Central memory CD8-positive, alpha-beta T cell (primary cell): Measurements from ENCODE around the gene FAHD1.

Experiments
- ATAC-seq: fragments of 150-1000 bp; cut with Tn5 transposase; replicated peaks from 2 replicates; pipeline ENCODE4 v1.10.0; 2022; ENCODE audit warnings: mild to moderate bottlenecking, moderate FRiP score, moderate number of reproducible peaks; ENCODE audit not compliant: poor library complexity, severe bottlenecking; ENCODE audit errors: extremely low read depth
- DNase-seq, 2 donors: peaks; one replicate each; pipeline ENCODE4 v3.0.0; 2021; ENCODE audit warnings: low spot score in 2 of 2
- H3K27ac Mint-ChIP-seq: one replicate; pipeline ENCODE4 v1.8.0; 2022; ENCODE audit warnings: low read depth, mild to moderate bottlenecking, moderate library complexity, mixed read lengths
- H3K27me3 Mint-ChIP-seq: one replicate; pipeline ENCODE4 v1.8.0; 2022; ENCODE audit warnings: mixed read lengths
- H3K36me3 Mint-ChIP-seq: one replicate; pipeline ENCODE4 v1.8.0; 2022; ENCODE audit warnings: mild to moderate bottlenecking, moderate library complexity, mixed read lengths; ENCODE audit not compliant: insufficient read depth
- H3K4me1 Mint-ChIP-seq: one replicate; pipeline ENCODE4 v1.8.0; 2022; ENCODE audit warnings: mixed read lengths
- H3K4me3 Mint-ChIP-seq: one replicate; pipeline ENCODE4 v1.8.0; 2022; ENCODE audit warnings: mild to moderate bottlenecking, moderate library complexity, mixed read lengths
- H3K9me3 Mint-ChIP-seq: one replicate; pipeline ENCODE4 v1.8.0; 2022; ENCODE audit warnings: mixed read lengths

The FAHD1 gene

DNA sequence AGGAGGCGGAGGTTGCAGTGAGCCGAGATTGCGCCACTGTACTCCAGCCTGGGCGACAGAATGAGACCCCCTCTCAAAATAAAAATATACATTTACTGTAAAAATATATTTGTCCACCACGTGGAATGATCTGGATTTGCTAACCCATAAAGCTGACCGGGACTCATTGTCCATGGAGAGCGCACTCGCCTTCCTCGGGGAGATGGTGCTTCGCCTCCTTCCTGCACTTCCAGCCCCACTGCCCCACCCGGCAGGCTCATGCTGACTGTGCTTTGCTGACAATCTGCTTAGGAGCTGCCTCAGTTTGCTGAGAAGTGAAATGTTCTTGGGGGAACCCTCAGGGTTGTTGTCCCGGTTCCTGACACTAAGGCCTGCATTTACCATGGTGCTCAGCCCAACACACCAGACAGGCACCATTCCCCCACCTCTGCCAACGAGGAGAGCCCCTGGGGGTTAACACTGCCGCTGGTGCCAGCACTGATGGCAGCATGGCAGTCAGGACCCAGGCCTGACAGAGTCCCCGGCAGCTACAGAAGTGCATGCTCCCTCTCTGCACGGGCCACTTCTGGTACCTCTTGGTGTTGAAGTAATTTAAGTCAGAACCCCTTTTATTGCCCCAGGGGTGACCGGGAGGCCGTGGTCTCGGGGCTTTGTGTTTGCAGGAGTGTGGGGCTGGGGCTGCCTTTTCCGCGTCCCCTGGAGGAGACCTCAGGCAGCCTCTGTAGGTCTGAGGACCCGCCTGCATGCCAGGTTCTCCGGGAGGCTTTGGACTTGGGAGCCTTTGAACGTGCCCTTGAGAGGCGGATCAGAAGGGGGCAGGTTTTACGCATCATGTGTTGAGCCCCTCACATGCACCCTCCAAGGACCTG is 41.8 kb upstream of the FAHD1 start:
- peaks cover 14% of the 10 kb centered on the region for H3K36me3 Mint-ChIP-seq
- peaks cover 29% of the 10 kb centered on the region for H3K4me1 Mint-ChIP-seq
- no peaks in the 10 kb centered on the region for H3K9me3 Mint-ChIP-seq
- no peak for DNase-seq
- no peaks in the 10 kb centered on the region for H3K27me3 Mint-ChIP-seq
- H3K4me3 Mint-ChIP-seq: peak overlapping the region; percentile 54
- H3K27ac Mint-ChIP-seq: no peak overlapping the region
- no peak for ATAC-seq

DNA sequence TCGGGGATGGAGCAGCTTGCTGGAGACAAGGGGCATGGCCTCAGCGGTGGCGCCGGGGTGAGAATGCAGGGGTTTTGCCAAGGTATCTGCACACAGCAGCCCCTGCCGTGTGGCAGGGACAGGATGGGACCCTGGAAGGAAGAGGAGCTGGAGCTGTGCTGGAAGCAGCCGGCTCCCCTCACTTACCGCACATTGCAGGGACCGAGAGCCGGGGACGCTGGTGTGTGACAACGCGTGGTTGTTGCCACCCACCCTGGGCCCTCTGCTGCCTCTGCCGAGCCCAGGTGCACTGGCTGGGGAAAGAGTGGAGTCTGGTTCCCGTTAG is 41.2 kb upstream of the FAHD1 start:
- ATAC-seq: no peak
- H3K27me3 Mint-ChIP-seq: no peaks in the 10 kb centered on the region
- H3K36me3 Mint-ChIP-seq: peaks cover 14% of the 10 kb centered on the region
- no peak for DNase-seq
- no peak overlapping the region for H3K4me3 Mint-ChIP-seq
- H3K4me1 Mint-ChIP-seq: peaks cover 29% of the 10 kb centered on the region
- no peak overlapping the region for H3K27ac Mint-ChIP-seq
- H3K9me3 Mint-ChIP-seq: no peaks in the 10 kb centered on the region

DNA sequence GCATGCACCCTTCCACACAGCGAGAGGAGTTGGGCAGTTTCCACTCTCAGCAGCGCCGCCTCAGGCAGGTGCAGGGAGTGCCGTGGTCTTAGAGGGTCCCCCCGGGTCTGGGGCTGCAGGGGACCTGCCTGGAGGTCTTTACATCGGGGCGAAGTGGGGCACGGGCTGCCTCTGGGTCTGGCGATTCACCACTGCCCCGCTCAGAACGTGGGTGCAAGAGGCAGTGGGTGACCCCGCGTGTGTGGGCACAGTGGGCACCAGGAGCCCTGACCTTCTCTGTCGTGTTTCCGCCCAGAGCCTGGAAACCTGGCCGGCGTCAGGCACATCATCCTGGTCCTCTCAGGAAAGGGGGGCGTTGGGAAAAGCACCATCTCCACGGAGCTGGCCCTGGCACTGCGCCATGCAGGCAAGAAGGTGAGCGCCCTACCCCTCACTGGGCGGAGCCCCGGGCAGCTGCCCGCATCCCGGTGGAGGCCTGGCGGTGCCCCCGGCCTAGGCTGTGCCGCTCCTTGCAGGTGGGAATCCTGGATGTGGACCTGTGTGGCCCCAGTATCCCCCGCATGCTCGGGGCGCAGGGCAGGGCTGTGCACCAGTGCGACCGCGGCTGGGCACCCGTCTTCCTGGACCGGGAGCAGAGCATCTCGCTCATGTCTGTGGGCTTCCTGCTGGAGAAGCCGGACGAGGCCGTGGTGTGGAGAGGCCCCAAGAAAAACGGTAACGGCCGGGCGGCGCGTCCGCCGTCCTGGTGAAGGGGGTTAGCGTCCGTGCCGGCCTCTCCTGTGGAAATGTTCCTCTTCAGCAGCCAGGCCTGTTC is 40.6 kb upstream of the FAHD1 start:
- peaks cover 14% of the 10 kb centered on the region for H3K36me3 Mint-ChIP-seq
- DNase-seq (no peak), ATAC-seq (no peak)
- no peak overlapping the region for H3K4me3 Mint-ChIP-seq
- H3K27ac Mint-ChIP-seq: no peak overlapping the region
- H3K4me1 Mint-ChIP-seq: peaks cover 25% of the 10 kb centered on the region
- no peaks in the 10 kb centered on the region for H3K27me3 Mint-ChIP-seq
- H3K9me3 Mint-ChIP-seq: no peaks in the 10 kb centered on the region

DNA sequence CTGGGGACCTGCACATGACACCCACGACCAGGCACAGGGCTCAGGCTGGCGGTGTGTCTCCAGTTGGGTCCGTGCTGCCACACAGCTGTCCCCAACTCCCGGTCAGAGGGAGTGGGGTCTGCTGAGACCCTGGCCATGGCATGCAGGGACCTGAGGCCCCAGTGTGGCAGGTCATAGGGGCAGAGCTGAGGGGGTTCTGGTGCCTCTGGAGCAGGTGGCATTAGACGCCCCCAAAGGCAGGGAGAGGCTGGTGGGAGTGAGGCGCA is 40.0 kb upstream of the FAHD1 start:
- Mint-ChIP-seq H3K27ac (no peak overlapping the region), H3K4me1 (peaks cover 19% of the 10 kb centered on the region), H3K9me3 (no peaks in the 10 kb centered on the region), H3K27me3 (no peaks in the 10 kb centered on the region), H3K4me3 (no peak overlapping the region), H3K36me3 (peaks cover 12% of the 10 kb centered on the region)
- DNase-seq (no peak), ATAC-seq (no peak)

DNA sequence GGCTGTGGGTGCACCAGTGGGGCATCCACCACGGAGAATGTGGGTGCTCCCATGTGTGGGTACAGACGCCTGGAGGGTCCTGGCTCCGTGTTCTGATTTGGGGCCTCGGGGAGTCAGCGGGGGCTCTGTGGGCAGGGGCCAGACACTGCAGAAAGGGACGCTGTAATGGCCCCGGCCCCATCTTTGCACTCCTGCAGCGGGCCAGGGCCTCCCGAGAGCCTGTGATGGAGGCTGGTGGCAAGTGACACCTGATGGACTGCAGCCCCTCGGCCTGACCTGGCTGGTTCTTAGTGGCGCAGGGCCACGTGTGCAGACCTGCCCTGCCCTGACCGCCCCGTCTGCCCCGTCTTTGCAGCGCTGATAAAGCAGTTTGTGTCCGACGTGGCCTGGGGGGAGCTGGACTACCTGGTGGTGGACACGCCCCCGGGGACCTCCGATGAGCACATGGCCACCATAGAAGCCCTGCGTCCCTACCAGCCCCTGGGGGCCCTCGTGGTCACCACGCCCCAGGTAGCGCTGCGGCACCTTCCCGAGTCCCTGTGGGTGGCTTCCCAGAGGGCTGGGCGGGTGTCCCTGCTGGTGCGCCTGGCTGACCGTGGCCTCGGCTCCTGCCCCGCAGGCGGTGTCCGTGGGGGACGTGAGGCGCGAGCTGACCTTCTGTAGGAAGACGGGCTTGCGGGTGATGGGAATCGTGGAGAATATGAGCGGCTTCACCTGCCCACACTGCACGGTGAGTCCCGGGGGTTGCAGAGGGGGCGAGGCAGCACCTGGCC is 39.5 kb upstream of the FAHD1 start:
- DNase-seq: no peak
- H3K27me3 Mint-ChIP-seq: no peaks in the 10 kb centered on the region
- H3K9me3 Mint-ChIP-seq: no peaks in the 10 kb centered on the region
- peaks cover 10% of the 10 kb centered on the region for H3K36me3 Mint-ChIP-seq
- H3K4me3 Mint-ChIP-seq: no peak overlapping the region
- no peak for ATAC-seq
- H3K27ac Mint-ChIP-seq: no peak overlapping the region
- peaks cover 18% of the 10 kb centered on the region for H3K4me1 Mint-ChIP-seq

DNA sequence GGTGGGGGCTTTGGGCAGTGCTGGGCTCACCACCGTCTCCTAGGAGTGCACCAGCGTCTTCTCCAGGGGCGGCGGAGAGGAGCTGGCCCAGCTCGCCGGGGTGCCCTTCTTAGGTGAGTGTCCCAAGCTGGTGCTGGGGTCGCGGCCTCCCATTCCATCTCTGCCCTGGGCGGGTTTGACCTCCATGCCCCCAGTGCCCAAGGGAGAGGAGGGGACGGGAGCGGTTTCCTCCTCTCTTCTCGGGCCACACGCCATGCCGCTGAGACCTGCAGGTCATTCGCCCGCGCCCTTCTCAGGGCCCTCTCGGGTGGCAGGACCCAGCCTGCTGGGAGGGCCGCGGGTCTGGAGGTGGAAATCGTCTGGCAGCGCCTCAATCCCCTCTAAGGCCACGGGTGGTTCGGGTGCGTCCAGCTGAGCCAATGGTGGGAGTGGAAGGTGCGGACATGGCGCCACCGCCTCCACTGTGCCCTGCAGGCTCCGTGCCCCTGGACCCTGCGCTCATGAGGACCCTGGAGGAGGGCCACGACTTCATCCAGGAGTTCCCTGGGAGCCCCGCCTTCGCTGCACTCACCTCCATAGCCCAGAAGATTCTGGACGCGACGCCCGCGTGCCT is 38.8 kb upstream of the FAHD1 start:
- no peak for ATAC-seq
- Mint-ChIP-seq H3K27ac (no peak overlapping the region), H3K4me3 (no peak overlapping the region), H3K4me1 (peaks cover 16% of the 10 kb centered on the region), H3K9me3 (no peaks in the 10 kb centered on the region), H3K27me3 (no peaks in the 10 kb centered on the region), H3K36me3 (peaks cover 7% of the 10 kb centered on the region)
- no peak for DNase-seq

DNA sequence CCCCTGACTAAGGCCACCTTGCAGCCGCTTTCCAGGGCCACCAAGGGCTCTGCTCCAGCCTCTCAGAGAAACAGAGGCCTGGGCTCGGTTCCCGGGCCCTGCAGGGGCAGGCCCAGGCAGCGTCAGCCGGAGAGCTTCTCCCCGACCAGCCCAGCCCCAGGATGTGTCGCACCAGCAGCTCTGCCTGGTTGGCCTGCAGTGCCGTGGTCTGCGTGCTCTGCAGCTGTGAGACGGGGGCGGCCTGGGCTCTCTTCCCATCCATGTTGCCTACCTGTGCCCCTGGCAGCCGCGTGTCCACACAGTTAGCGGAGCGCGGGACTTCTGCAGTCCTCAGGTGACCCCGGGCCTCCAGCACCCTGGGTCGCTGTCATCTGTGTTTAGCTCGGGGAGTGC is 38.3 kb upstream of the FAHD1 start:
- peaks cover 7% of the 10 kb centered on the region for H3K36me3 Mint-ChIP-seq
- H3K4me1 Mint-ChIP-seq: peaks cover 13% of the 10 kb centered on the region
- no peak overlapping the region for H3K4me3 Mint-ChIP-seq
- H3K27me3 Mint-ChIP-seq: no peaks in the 10 kb centered on the region
- ATAC-seq (no peak), DNase-seq (no peak)
- H3K9me3 Mint-ChIP-seq: no peaks in the 10 kb centered on the region
- H3K27ac Mint-ChIP-seq: peak overlapping the region; percentile 76

DNA sequence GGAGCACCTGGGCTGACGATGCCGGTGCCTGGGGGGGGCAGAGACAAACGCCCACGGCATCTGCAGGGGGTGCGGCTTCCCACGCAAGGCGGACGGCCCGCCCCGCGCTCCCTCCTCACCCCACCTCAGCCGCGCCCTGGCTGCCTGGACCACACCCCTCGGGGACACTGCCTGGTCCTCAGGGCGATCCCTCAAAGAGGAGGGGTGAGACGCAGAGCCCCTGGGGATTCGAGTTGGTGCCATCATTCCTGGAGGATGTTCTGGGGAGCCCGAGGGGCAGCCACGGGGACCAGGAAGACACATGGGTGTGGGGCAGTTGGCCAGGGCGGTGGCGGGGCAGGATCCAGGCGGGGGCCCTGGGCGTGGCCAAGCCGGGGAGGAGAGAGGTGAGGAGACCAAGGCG is 37.4 kb upstream of the FAHD1 start:
- peaks cover 13% of the 10 kb centered on the region for H3K4me1 Mint-ChIP-seq
- ATAC-seq: no peak
- no peak overlapping the region for H3K4me3 Mint-ChIP-seq
- no peaks in the 10 kb centered on the region for H3K27me3 Mint-ChIP-seq
- H3K36me3 Mint-ChIP-seq: peaks cover 6% of the 10 kb centered on the region
- DNase-seq: no peak
- H3K27ac Mint-ChIP-seq: no peak overlapping the region
- H3K9me3 Mint-ChIP-seq: no peaks in the 10 kb centered on the region

DNA sequence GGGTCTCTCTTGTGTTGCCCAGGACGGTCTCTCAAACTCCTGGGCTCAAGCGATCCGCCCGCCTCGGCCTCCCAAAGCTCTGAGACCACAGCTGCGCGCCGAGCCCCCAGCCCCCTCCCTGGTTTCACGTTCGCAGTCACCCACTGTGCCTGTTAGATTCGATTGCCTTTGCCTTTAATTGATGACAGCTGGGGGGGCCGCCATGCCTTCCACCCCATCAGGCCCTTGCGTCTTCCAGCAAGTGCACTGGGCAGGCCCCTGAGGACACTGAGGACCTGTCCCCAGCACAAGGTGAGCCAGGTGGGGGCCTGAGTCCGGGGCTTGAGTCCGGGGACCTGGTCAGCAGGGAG is 36.8 kb upstream of the FAHD1 start:
- Mint-ChIP-seq H3K36me3 (peaks cover 6% of the 10 kb centered on the region), H3K4me1 (peaks cover 9% of the 10 kb centered on the region), H3K4me3 (no peak overlapping the region), H3K9me3 (no peaks in the 10 kb centered on the region), H3K27ac (no peak overlapping the region), H3K27me3 (no peaks in the 10 kb centered on the region)
- ATAC-seq (no peak), DNase-seq (no peak)

DNA sequence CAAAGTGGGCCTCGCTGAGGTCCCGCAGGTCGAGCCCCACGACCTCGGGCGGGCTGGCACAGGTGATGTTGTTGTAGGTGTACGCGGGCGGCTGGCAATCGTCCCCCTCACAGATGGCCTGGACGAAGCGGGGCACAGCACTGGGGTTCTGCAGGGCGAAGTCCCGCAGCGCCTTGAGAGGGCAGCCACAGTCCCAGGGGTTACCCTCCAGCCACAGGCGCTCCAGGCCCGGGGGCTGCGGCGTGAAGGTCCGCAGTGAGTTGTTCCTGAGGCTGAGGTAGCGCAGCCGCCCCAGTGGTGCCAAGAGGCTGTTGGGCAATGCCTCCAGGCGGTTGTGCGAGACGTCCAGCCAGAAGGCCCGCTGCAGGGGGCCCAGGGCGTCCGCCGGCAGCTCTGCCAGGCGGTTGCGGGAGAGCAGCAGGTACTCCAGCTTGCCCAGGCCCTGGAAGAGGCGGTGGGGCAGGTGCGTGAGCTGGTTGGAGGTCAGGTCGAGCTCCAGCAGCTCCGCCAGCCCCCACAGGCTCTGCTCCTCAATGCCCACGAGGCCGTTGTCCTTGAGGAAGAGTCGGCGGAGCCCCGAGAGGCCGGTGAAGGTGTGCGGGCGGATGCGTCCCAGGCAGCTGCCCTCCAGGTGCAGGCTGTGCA is 36.3 kb upstream of the FAHD1 start:
- DNase-seq (peak in 1 of 2 donors; percentile 8), ATAC-seq (no peak)
- Mint-ChIP-seq H3K9me3 (no peaks in the 10 kb centered on the region), H3K27me3 (no peaks in the 10 kb centered on the region), H3K4me1 (peaks cover 5% of the 10 kb centered on the region), H3K36me3 (peaks cover 6% of the 10 kb centered on the region), H3K4me3 (no peak overlapping the region), H3K27ac (no peak overlapping the region)

DNA sequence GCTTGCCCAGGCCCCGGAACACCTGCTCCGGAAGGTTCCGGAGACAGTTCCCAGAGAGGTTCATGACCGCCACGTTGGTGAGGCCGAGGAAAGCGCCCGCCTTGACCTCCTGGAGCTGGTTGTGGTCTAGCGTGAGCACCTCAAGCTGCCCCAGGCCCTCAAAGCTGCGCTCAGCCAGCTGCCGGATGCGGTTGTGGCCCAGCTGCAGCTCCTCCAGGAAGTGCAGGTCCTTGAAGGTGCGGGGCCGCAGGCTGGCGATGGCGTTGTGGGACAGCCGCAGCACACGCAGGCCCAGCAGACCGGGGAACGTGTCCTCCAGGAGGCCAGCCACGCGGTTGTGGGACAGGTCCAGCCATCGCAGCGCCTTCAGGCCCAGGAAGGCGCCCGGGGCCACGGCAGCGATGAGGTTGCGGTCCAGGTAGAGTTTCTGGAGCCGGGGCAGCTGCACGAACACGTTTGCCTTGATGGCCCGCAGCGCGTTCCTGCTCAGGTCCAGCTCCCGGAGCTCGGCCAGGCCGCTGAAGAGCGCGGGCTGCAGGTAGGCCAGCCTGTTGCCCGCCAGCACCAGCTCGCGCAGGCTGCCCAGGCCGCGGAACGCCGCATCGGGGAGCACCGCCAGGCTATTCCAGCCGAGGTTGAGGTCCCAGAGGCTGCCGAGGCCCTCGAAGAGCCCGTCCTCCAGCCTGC is 35.6 kb upstream of the FAHD1 start:
- no peak for DNase-seq
- peaks cover 6% of the 10 kb centered on the region for H3K36me3 Mint-ChIP-seq
- no peaks in the 10 kb centered on the region for H3K9me3 Mint-ChIP-seq
- H3K27ac Mint-ChIP-seq: no peak overlapping the region
- ATAC-seq: no peak
- no peak overlapping the region for H3K4me3 Mint-ChIP-seq
- H3K27me3 Mint-ChIP-seq: no peaks in the 10 kb centered on the region
- H3K4me1 Mint-ChIP-seq: peaks cover 5% of the 10 kb centered on the region
